ENCODE measurements around the gene CWC27.
"Not testable (repeated sequence)": the region's sequence is repeated elsewhere in the genome, so short reads cannot be mapped to it uniquely, and the experiment has no call there.

CWC27 gene

GRCh38 chr5:64880821-64881220 is 112.1 kb downstream of the CWC27 start:
- DNase-seq (ENCODE audit: low read depth): no peak
- no peak for TF ChIP-seq CTCF (IDR thresholded peaks at IDR 0.05; ENCODE audit: low read depth, low read length, missing control alignments)
- in situ Hi-C loops (cut with HindIII; ENCODE audit: low sequenced_read_pairs): no loop called here
- H3K4me3 ChIP-seq (ENCODE audit: low read depth, low read length): no peak overlapping the region

- in situ Hi-C loops (cut with HindIII; ENCODE audit: low sequenced_read_pairs): no loop called here
- no peak overlapping the region for H3K4me3 ChIP-seq (ENCODE audit: low read depth, low read length)
- DNase-seq (ENCODE audit: low read depth): no peak
- TF ChIP-seq CTCF (IDR thresholded peaks at IDR 0.05; ENCODE audit: low read depth, low read length, missing control alignments): no peak
These were observed 115.2 kb downstream of the CWC27 start for GRCh38 chr5:64883912-64884311.

- no peak for DNase-seq (ENCODE audit: low read depth)
- in situ Hi-C loops (cut with HindIII; ENCODE audit: low sequenced_read_pairs): no loop called here
- no peak overlapping the region for H3K4me3 ChIP-seq (ENCODE audit: low read depth, low read length)
- TF ChIP-seq CTCF (IDR thresholded peaks at IDR 0.05; ENCODE audit: low read depth, low read length, missing control alignments): no peak
These were observed 115.8 kb downstream of the CWC27 start for GRCh38 chr5:64884541-64884940.

GRCh38 chr5:64887910-64888309 is 119.2 kb downstream of the CWC27 start:
- no peak for TF ChIP-seq CTCF (IDR thresholded peaks at IDR 0.05; ENCODE audit: low read depth, low read length, missing control alignments)
- no peak overlapping the region for H3K4me3 ChIP-seq (ENCODE audit: low read depth, low read length)
- in situ Hi-C loops (cut with HindIII; ENCODE audit: low sequenced_read_pairs): no loop called here
- no peak for DNase-seq (ENCODE audit: low read depth)

- in situ Hi-C loops (cut with HindIII; ENCODE audit: low sequenced_read_pairs): no loop called here
- no peak for DNase-seq (ENCODE audit: low read depth)
- no peak for TF ChIP-seq CTCF (IDR thresholded peaks at IDR 0.05; ENCODE audit: low read depth, low read length, missing control alignments)
- no peak overlapping the region for H3K4me3 ChIP-seq (ENCODE audit: low read depth, low read length)
These were observed 127.0 kb downstream of the CWC27 start for GRCh38 chr5:64895748-64896147.

GRCh38 chr5:64899838-64900237 is 131.1 kb downstream of the CWC27 start:
- TF ChIP-seq CTCF (IDR thresholded peaks at IDR 0.05; ENCODE audit: low read depth, low read length, missing control alignments): no peak
- no peak for DNase-seq (ENCODE audit: low read depth)
- H3K4me3 ChIP-seq (ENCODE audit: low read depth, low read length): no peak overlapping the region
- in situ Hi-C loops (cut with HindIII; ENCODE audit: low sequenced_read_pairs): no loop called here

GRCh38 chr5:64900618-64901017 is 131.9 kb downstream of the CWC27 start:
- TF ChIP-seq CTCF (IDR thresholded peaks at IDR 0.05; ENCODE audit: low read depth, low read length, missing control alignments): no peak
- DNase-seq (ENCODE audit: low read depth): no peak
- H3K4me3 ChIP-seq (ENCODE audit: low read depth, low read length): no peak overlapping the region
- in situ Hi-C loops (cut with HindIII; ENCODE audit: low sequenced_read_pairs): no loop called here

- DNase-seq (ENCODE audit: low read depth); in situ Hi-C loops (cut with HindIII; ENCODE audit: low sequenced_read_pairs); H3K4me3 ChIP-seq (ENCODE audit: low read depth, low read length): not testable (repeated sequence)
These were observed 138.7 kb downstream of the CWC27 start for GRCh38 chr5:64907399-64907798.

Measured in astrocyte of the cerebellum (primary cell).